H1 (cell line): ENCODE measurements around the gene LOXL4. TPM values are rescaled to one million over a fixed set of nuclear protein-coding genes. Genes with fewer than 3 reads are reported as not detected.

Experiments used
- CTCF ChIA-PET: fragments of 300-600 bp; sonication (Branson Sonifier 250); formaldehyde crosslinking; loops from one replicate; lab custom pipeline; 2021; ENCODE audit not compliant: partially characterized antibody; lab: Charles Lee
- POLR2A ChIA-PET: fragments of 300-600 bp; sonication (Branson Sonifier 250); formaldehyde crosslinking; loops from one replicate; lab custom pipeline; 2021; ENCODE audit warnings: inconsistent platforms; ENCODE audit not compliant: partially characterized antibody; lab: Charles Lee
- DNase-seq, 2 experiments: peaks; one replicate each; pipeline versions ENCODE4 v3.0.0 to v3.0.0-alpha.2; 2010 to 2022; ENCODE audit warnings: low spot score in 2 of 2, low read depth in 1 of 2, mixed read lengths in 1 of 2
- FAIRE-seq: peaks from 2 replicates; lab custom pipeline; 2011; peaks lifted over from hg19 to GRCh38; lab: Jason Lieb, UNC
- H2AFZ ChIP-seq: 2 replicates; pipeline ENCODE4 v1.8.1; 2012; ENCODE audit warnings: low read length, inconsistent platforms
- H2AK5ac ChIP-seq: 2 replicates; pipeline ENCODE4 v1.6.1; 2013; ENCODE audit warnings: low read depth, low read length
- H2BK120ac ChIP-seq: replicated peaks from 2 replicates; pipeline ENCODE3; 2013; ENCODE audit warnings: low read depth, low read length, inconsistent platforms
- H2BK12ac ChIP-seq: 2 replicates; pipeline ENCODE4 v1.6.1; 2013; ENCODE audit warnings: low read depth, low read length
- H2BK15ac ChIP-seq: 2 replicates; pipeline ENCODE4 v1.6.1; 2013; ENCODE audit warnings: low read length
- H2BK20ac ChIP-seq: 2 replicates; pipeline ENCODE4 v1.6.1; 2013; ENCODE audit warnings: low read length
- H2BK5ac ChIP-seq: 2 replicates; pipeline ENCODE4 v1.6.1; 2013; ENCODE audit warnings: low read depth, low read length
- H3K14ac ChIP-seq: 2 replicates; pipeline ENCODE4 v1.6.1; 2013; ENCODE audit warnings: inconsistent platforms; ENCODE audit not compliant: insufficient read length
- H3K18ac ChIP-seq: 2 replicates; pipeline ENCODE4 v1.6.1; 2013; ENCODE audit warnings: low read length; ENCODE audit errors: extremely low read depth
- H3K23ac ChIP-seq: 2 replicates; pipeline ENCODE4 v1.6.1; 2013; ENCODE audit warnings: inconsistent platforms; ENCODE audit not compliant: insufficient read length
- H3K23me2 ChIP-seq: 2 replicates; pipeline ENCODE4 v1.6.1; 2013; ENCODE audit warnings: low read depth, low read length
- H3K27ac ChIP-seq: 2 replicates; pipeline ENCODE4 v1.6.1; 2011; ENCODE audit warnings: low read depth, low read length, inconsistent platforms
- H3K27me3 ChIP-seq, 4 experiments: replicated peaks in 1 of 4; 1 replicate in 1 of 4; 2 replicates in 3 of 4; pipeline versions ENCODE4 v1.6.1 to v1.8.1; 2011 to 2013; ENCODE audit warnings: low read length in 3 of 4, mild to moderate bottlenecking in 3 of 4, inconsistent platforms in 2 of 4, mixed read lengths in 2 of 4, moderate library complexity in 1 of 4; ENCODE audit not compliant: control insufficient read depth in 3 of 4, insufficient read depth in 3 of 4; ENCODE audit errors: extremely low read depth in 1 of 4
- H3K36me3 ChIP-seq, 4 experiments: 2 replicates each; pipeline versions ENCODE4 v1.6.1 to v1.8.1; 2011 to 2013; ENCODE audit warnings: mild to moderate bottlenecking in 4 of 4, low read length in 3 of 4, moderate library complexity in 2 of 4, control low read depth in 1 of 4, inconsistent platforms in 1 of 4; ENCODE audit not compliant: insufficient read depth in 4 of 4, control insufficient read depth in 2 of 4
- H3K4ac ChIP-seq: replicated peaks from 2 replicates; pipeline ENCODE3; 2013; ENCODE audit warnings: low read length, low read depth, mixed read lengths, inconsistent platforms; ENCODE audit not compliant: insufficient read length
- H3K4me1 ChIP-seq, 4 experiments: replicated peaks in 1 of 4; 1 replicate in 1 of 4; 2 replicates in 3 of 4; pipeline versions ENCODE4 v1.6.1 to v1.8.1; 2011 to 2013; ENCODE audit warnings: low read length in 3 of 4, inconsistent platforms in 2 of 4, mixed read lengths in 1 of 4; ENCODE audit not compliant: insufficient read depth in 4 of 4, control insufficient read depth in 3 of 4
- H3K4me2 ChIP-seq, 2 experiments: 2 replicates each; pipeline versions ENCODE4 v1.6.1 to v1.8.1; 2011 to 2013; ENCODE audit warnings: low read depth in 2 of 2, low read length in 2 of 2, control low read depth in 1 of 2, inconsistent platforms in 1 of 2, mild to moderate bottlenecking in 1 of 2; ENCODE audit not compliant: insufficient read depth in 1 of 2
- H3K4me3 ChIP-seq, 4 experiments: fragments of 200-600, 300-600 bp in 1 of 4; sonication (generic), shearing (Covaris generic), sonication (Bioruptor Twin) in 1 of 4; 2 replicates each; pipeline versions ENCODE4 v1.5.1 to v1.8.1; 2011 to 2016; ENCODE audit warnings: low read length in 4 of 4, low read depth in 3 of 4, control low read depth in 2 of 4, inconsistent platforms in 2 of 4, mild to moderate bottlenecking in 2 of 4, mixed read lengths in 1 of 4, moderate library complexity in 1 of 4; ENCODE audit not compliant: insufficient read depth in 2 of 4; ENCODE audit errors: extremely low read depth in 1 of 4
- H3K56ac ChIP-seq: replicated peaks from 2 replicates; pipeline ENCODE3; 2013; ENCODE audit warnings: low read depth, mild to moderate bottlenecking, mixed read lengths, low read length, inconsistent platforms; ENCODE audit not compliant: insufficient read length
- H3K79me1 ChIP-seq: 2 replicates; pipeline ENCODE4 v1.6.1; 2013; ENCODE audit warnings: low read depth, low read length, control low read depth
- H3K79me2 ChIP-seq, 2 experiments: 2 replicates each; pipeline versions ENCODE4 v1.6.1 to v1.8.1; 2012 to 2013; ENCODE audit warnings: low read length in 2 of 2, mild to moderate bottlenecking in 2 of 2, inconsistent platforms in 1 of 2; ENCODE audit not compliant: insufficient read depth in 2 of 2, control insufficient read depth in 1 of 2
- H3K9ac ChIP-seq, 4 experiments: replicated peaks in 1 of 4; 1 replicate in 1 of 4; 2 replicates in 3 of 4; pipeline versions ENCODE4 v1.6.1 to v1.8.1; 2011 to 2013; ENCODE audit warnings: low read depth in 3 of 4, low read length in 3 of 4, control low read depth in 2 of 4, mild to moderate bottlenecking in 2 of 4, moderate library complexity in 2 of 4, inconsistent platforms in 1 of 4; ENCODE audit errors: extremely low read depth in 1 of 4
- H3K9me3 ChIP-seq, 2 experiments: 2 replicates each; pipeline versions ENCODE4 v1.6.1 to v1.8.1; 2012 to 2013; ENCODE audit warnings: mild to moderate bottlenecking in 2 of 2, moderate library complexity in 2 of 2, control low read depth in 1 of 2, inconsistent platforms in 1 of 2, low read depth in 1 of 2, low read length in 1 of 2, mixed read lengths in 1 of 2; ENCODE audit not compliant: insufficient read depth in 2 of 2
- H4K20me1 ChIP-seq, 2 experiments: replicated peaks in 1 of 2; 2 replicates each; pipeline versions ENCODE3 to v1.8.1; 2011 to 2013; ENCODE audit warnings: inconsistent platforms in 2 of 2, low read length in 2 of 2, mild to moderate bottlenecking in 1 of 2; ENCODE audit not compliant: insufficient read depth in 2 of 2, control insufficient read depth in 1 of 2
- H4K5ac ChIP-seq: 2 replicates; pipeline ENCODE4 v1.6.1; 2013; ENCODE audit warnings: low read length, low read depth, mixed read lengths, inconsistent platforms; ENCODE audit not compliant: insufficient read length
- H4K8ac ChIP-seq: 2 replicates; pipeline ENCODE4 v1.8.0; 2013; ENCODE audit warnings: mild to moderate bottlenecking, moderate library complexity, low read length, inconsistent platforms; ENCODE audit not compliant: insufficient read depth; ENCODE audit errors: extremely low read depth
- H4K91ac ChIP-seq: replicated peaks from 2 replicates; pipeline ENCODE3; 2013; ENCODE audit warnings: low read length, mixed read lengths, inconsistent platforms; ENCODE audit not compliant: insufficient read length
- ASH2L ChIP-seq: fragments of 200-600, 300-600 bp; sonication (generic); IDR thresholded peaks from one replicate; pipeline ENCODE4 v1.7.1; 2017; ENCODE audit warnings: low read length
- CTBP2 ChIP-seq: IDR thresholded peaks from 2 replicates; pipeline ENCODE4 v1.7.0; 2011; ENCODE audit warnings: borderline replicate concordance, mild to moderate bottlenecking, moderate library complexity, mixed read lengths, low read length; ENCODE audit not compliant: insufficient read depth, insufficient read length
- FOSL1 ChIP-seq: IDR thresholded peaks from 2 replicates; pipeline ENCODE4 v1.6.1; 2011; ENCODE audit warnings: mild to moderate bottlenecking, low read depth, low read length, moderate library complexity; ENCODE audit not compliant: insufficient read depth
- HDAC6 ChIP-seq: IDR thresholded peaks from one replicate; pipeline ENCODE4 v1.7.1; 2012; ENCODE audit warnings: low read depth, mild to moderate bottlenecking, inconsistent platforms, low read length, moderate library complexity
- WGBS, 2 experiments: shearing (Covaris generic) in 1 of 2; methylation state at CpG; one replicate each; pipeline versions ENCODE4 v1.1.6 to v1.1.7; 2013 to 2015; ENCODE audit warnings: low lambda C conversion rate in 2 of 2, mixed read lengths in 2 of 2, inconsistent platforms in 1 of 2, low coverage in 1 of 2, missing lambda C conversion rate in 1 of 2; ENCODE audit not compliant: insufficient replicate concordance in 2 of 2, insufficient coverage in 1 of 2, insufficient read length in 1 of 2; ENCODE audit errors: extremely low coverage in 1 of 2, missing lambda C conversion rate in 1 of 2; 5-methylcytosine and 5-hydroxymethylcytosine counted together
- polyA plus RNA-seq, 7 experiments: library from polyadenylated mRNA; depleted of rRNA in 3 of 7; stranded (reverse) in 5 of 7; unstranded in 2 of 7; fragments of >200 nt in 5 of 7; fragments of 200-250 nt in 2 of 7; gene quantifications; 1 replicate in 5 of 7; 2 replicates in 1 of 7; 4 replicates in 1 of 7; pipeline versions ENCODE4 v1.2.1 to v1.2.3, GENCODE V29; 2011 to 2013; ENCODE audit warnings: missing spikeins in 2 of 7, mixed read lengths in 2 of 7
- total RNA-seq: library from RNA; stranded (reverse); fragmentation: NEBNext Ultra II Directional; extraction: Animal tissue kit (Norgen Biotek cat#: 25700); gene quantifications from 2 replicates; pipeline ENCODE4 v1.2.1, GENCODE V29; 2021
- TF ChIP-seq, protein P1 (sequence below): IDR thresholded peaks from 2 replicates; pipeline ENCODE4 v1.6.1; 2012; ENCODE audit warnings: inconsistent platforms
- TF ChIP-seq, protein P2 (sequence below): IDR thresholded peaks from 2 replicates; pipeline ENCODE4 v1.6.1; 2011; ENCODE audit warnings: low read depth, mild to moderate bottlenecking, low read length; ENCODE audit not compliant: insufficient read depth

LOXL4 gene
- total and polyA plus RNA-seq, 2 of the 8 experiments (the other 6 are each of a cell fraction or from before 2014, with no cell fraction given) = 0.13 to 0.27 TPM

DNA sequence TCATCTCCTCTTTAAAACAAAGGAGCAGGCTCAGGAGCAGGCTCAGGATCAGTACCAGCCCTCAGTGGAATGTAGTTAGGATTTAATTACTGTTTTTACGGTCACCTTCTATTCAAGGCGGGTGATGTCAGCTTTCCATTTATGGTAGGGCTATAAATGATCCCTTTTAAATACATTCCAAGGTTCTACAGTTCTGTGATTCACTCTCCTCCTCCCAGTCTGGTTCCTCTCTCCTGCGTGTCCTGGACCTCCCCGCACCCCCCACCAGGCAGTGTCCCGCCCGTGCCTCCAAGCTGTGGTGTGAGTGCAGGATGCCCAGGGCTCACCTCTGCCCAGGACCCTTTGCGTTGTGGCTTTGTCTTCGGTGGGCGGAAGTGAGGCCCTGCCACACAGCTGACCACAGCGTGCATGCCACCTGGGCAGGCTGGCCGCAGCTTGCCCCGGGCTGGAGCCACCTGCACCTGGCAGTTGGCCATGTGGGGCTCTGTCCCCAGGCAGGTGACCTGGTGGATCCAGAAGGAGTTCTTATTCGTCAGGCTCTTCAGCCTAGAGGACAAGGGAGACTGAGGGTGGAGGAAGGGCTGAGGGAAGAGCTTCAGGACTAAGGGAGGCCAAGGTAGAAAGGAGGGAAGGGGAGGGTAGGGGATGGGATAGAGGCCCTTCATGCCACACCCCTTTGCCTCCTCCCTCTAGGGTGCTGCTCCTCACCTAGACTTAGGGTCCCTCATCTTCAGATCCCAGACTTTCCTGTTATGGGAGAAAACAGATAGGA, 9.1 kb downstream of the LOXL4 start:
- Histone ChIP-seq H3K79me1 (no peaks in the 10 kb centered on the region), H3K9ac (no peak overlapping the region), H3K9me3 (no peaks in the 10 kb centered on the region), H3K14ac (no peak overlapping the region), H2AFZ (no peak overlapping the region), H3K36me3 (no peaks in the 10 kb centered on the region), H3K79me2 (no peaks in the 10 kb centered on the region), H3K27me3 (no peaks in the 10 kb centered on the region), H4K20me1 (peaks cover 0 to 2% of the 10 kb centered on the region in 2 experiments), H3K4me1 (no peaks in the 10 kb centered on the region; a peak in 1 of 7 replicates), H3K23me2 (no peaks in the 10 kb centered on the region), H3K18ac (no peak overlapping the region), H4K8ac (no peak overlapping the region; the same call in 1 of the 2 replicates), H2BK5ac (no peak overlapping the region), H3K4ac (no peak overlapping the region), H2BK12ac (no peak overlapping the region), H3K27ac (no peak overlapping the region), H4K91ac (no peak overlapping the region), H2BK120ac (no peak overlapping the region), H4K5ac (no peak overlapping the region), H2AK5ac (no peak overlapping the region), H2BK15ac (no peak overlapping the region), H3K56ac (no peak overlapping the region), H3K23ac (no peak overlapping the region), H3K4me2 (no peak overlapping the region)
- DNase-seq (no peak), FAIRE-seq (no peak)
- CTCF ChIA-PET = interaction anchor here (0.7 to 6.8 kb wide), 6 partner anchors 37 to 88 kb away, joined by 3 to 40 read pairs (median 4); no protein-coding TSS in a partner anchor
- POLR2A ChIA-PET = no interaction called here
- WGBS, 2 experiments = 88% methylated on average over 13 of the region's 13 CpGs; no CpG with 5 or more reads in 1 of the 2 experiments
- TF ChIP-seq, protein P1, sequence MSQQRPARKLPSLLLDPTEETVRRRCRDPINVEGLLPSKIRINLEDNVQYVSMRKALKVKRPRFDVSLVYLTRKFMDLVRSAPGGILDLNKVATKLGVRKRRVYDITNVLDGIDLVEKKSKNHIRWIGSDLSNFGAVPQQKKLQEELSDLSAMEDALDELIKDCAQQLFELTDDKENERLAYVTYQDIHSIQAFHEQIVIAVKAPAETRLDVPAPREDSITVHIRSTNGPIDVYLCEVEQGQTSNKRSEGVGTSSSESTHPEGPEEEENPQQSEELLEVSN = no peak
- TF ChIP-seq FOSL1 (no peak), ASH2L (no peak), HDAC6 (no peak), CTBP2 (no peak)
- TF ChIP-seq, protein P2, sequence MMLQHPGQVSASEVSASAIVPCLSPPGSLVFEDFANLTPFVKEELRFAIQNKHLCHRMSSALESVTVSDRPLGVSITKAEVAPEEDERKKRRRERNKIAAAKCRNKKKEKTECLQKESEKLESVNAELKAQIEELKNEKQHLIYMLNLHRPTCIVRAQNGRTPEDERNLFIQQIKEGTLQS = no peak
- TF ChIP-seq, all 59 proteins: peak for 0
- H3K4me3 ChIP-seq = no peak overlapping the region
- H2BK20ac ChIP-seq = no peak overlapping the region
